Femur (tissue), 1 donor: ENCODE data around the gene PRELID1.
A peak's percentile ranks its signal among the peaks of the same experiment; 100 is the strongest.

Experiments used
- DNase-seq: peaks from one replicate; pipeline ENCODE4 v3.0.0-alpha.2; 2017

The PRELID1 gene

DNA sequence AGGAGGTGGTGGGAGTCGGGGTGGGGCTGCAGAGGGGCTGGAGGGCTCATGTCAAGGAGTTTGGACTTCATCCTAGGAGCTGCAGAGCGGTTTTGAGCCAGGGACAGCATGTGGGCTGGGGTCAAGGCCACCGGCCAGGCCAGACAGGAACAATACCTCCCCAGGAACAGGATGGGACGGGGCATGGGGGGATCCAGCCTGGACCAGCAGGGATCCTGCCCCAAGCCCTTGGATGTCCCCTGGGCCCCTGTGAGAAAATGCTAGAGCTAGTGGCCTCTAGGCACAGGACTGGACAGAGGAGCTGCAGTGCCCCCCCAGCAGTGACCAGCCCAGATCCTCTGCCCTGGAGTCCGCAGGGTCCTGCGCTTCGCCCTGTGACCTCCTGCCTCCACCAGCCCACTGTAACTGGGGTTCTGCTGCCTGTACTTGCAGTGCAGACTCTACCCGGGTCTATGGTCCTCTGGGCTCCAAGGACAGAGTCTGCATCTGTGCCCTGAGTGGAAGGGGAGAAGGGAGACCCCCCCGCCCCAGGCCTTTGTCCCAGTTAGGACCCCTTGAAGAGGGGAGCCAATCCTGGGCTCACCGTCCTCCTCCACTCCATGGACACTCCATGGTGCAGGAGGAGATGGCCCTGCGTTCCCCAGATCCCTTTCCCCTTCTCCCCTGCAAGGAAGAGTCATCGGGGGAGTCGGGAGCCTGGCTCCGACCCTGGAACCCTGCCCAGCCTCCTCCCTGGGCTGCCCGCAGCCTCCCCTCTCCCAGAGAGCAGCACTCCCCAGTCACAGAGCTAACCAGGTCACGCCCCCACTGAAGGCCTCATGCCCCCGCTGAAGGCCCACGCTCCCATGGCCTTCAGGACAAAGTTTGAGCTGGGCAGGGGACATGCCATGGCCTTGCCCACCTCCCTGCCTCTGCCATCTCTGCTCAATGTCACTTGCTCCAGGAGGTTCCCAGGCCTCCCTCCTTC is 11.1 kb downstream of the PRELID1 start:
- no peak for DNase-seq

DNA sequence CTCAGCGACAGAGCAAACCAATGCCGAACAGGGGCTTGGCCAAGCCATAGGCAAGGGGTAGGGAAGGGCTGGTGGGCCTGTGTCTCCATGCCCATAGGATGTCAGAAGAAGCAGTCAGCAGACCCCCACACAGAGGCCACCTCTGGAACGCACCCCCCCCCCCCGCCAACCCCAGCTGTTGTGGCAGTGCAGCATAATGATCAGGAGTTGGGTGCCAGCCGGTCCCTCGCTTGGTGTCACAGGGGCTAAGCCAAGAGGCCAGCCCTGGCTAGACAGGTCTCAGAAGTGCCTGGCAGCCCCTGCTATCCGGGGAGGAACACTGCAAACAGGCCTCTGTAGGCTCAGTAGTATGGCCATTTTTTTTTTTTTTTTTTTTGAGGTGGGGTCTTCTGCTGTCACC is 11.8 kb downstream of the PRELID1 start:
- DNase-seq, result no peak

DNA sequence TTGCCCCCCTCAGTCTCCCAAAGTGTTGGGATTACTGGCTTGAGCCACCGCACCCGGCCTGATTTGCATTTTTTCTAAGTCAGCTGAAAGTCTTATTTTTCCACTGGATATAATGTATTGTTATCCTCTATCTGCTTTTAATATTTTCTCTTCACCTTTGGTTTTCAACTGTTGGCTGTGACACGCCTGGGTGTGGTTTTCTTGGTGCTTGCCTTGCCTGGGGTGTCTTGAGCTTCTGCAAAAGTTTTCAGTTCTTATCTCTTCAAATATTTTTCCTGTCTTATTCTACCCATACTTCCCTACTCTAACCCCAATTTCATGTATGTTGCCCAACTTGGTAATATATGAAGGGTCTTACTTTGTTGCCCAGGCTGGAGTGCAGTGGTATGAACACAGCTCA is 12.4 kb downstream of the PRELID1 start:
- DNase-seq, result no peak

DNA sequence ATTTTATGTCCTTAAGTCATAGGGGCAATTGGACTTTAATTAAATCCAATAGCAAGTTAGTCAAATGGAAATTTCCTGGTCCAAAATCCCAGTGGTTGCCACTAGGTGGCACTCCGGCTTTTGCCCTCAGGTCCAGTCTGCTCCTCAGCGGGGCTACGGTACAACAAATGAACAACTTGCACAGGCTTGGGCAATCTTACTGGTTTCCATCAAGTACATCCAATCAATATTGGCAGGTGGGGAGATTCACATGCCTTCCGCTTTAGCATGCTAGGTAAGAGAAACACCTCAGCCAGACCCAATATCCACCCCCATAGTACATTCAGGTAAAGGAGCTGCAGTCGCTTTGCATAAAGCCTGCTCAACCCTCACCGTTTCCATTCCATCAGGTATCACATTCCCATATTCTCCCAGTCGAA is 14.4 kb downstream of the PRELID1 start:
- DNase-seq, result peak; percentile 75

DNA sequence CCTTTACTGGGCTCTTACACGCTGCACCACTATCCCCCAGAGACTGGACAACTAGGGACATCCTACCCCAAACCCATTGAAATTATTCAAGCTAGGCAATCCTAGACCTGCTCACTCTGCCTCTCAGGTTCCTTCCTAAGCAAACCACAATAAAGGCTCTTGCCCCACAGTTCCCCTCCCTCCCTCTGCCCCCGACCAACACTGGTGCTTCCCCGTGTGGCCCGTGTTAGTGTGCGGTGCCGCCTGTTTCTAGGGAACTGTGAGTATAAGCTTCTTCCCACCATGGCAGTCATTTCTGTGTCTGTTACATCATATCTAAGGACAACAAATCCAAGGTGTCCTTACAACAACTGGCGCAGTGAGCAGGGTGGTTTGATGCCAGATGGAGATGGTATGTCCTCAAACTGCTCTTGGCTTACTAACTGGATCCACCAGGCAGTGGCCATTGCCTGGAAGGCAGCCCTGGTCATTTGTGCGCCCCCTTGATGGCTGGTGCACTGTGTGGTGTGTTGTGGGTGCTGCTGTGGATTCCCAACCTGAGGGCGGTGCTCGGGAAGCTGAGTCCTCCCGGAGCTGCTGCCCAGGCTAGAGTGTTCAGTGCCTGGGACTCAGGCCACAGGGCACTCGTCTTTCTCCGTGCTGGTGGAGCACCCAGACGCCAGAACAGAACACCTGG is 16.5 kb downstream of the PRELID1 start:
- DNase-seq, result no peak

DNA sequence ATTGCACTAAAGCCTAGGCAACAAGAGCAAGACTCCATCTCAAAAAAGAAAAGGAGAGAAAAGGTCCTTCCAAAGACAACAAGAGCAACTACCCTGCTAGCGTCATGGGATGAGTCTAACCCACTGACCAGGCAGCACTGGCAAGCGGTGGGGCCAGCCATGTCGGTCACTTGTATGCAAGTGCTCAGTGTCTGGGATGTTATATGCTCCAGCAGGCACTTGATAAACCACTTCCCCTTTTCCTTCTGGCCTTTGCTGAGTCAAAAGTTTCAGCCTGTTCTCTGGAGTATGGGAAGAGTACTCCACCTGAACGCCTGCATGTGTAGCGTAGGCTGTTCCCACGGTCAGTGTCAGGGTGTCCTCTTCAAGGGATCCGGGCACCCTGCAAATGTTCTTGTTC is 17.3 kb downstream of the PRELID1 start:
- DNase-seq, result no peak

DNA sequence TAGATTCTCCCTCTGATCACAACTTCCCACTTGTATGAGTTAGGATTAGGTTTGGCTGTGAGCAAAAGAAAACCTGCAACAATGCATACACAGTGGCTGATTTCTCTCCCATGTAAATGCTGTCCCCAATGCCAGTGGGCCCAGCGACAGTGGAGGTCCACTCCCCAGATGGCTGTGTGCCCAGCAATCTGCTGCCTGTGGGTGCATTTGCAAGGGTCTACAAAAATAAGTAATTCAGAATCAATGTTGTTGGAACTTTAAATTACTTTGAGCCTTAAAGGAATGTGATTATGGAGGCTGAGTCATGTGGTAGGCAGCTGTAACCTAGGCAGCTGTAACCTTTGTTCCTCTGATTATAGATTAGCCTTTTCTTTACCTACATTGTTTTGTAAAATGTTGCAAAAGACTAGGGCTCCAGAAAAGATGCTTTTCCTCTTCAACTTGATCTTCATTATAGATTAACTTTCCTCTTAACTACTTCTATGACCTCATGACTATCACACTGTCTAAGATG is 22.3 kb downstream of the PRELID1 start:
- DNase-seq, result no peak

DNA sequence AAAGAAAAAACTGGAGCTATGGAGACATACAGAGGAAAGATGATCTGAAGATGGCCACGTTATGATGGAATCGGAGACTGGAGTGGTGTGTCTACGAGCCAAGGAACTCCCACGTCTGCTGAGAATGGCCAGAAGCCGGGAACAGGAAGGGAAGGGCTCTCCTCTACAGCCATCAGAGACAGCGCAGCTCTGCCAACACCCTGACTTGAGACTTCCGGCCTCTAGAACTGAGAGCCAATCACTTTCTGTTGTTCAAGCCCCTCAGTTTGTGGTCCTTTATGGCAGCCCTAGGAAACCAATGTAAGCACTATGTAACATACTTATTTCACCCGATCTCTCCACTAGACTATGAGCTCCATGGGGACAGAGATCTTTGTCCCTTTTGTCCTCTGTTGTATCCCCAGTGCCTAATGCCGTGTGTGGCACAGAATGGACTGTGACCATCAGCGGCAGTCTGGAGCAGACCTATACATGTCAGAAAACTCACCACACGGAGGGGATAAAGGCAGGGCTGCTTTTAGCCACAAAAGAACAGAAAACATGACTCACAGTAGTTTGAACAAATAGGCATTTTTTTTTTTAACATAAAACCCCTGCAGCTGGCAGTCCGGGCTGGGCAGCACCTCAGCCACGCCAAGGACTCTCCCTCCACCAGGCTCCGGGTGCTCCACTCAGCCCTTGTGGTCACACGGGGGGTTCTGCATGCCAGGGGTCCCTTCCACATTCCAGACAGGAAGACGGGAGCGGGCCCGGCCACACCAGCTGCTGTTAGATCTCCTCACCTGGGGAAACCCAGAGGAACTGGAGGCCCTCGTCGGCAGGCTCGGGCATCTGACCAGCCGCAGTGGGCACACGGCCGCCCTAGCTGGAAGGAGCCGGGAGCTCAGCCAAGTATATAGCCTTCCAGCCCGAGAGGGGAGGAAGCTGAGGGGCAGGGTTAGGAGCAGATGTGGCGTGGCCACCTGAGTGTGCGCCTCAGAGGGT is 24.2 kb downstream of the PRELID1 start:
- DNase-seq, result peak; percentile 62

DNA sequence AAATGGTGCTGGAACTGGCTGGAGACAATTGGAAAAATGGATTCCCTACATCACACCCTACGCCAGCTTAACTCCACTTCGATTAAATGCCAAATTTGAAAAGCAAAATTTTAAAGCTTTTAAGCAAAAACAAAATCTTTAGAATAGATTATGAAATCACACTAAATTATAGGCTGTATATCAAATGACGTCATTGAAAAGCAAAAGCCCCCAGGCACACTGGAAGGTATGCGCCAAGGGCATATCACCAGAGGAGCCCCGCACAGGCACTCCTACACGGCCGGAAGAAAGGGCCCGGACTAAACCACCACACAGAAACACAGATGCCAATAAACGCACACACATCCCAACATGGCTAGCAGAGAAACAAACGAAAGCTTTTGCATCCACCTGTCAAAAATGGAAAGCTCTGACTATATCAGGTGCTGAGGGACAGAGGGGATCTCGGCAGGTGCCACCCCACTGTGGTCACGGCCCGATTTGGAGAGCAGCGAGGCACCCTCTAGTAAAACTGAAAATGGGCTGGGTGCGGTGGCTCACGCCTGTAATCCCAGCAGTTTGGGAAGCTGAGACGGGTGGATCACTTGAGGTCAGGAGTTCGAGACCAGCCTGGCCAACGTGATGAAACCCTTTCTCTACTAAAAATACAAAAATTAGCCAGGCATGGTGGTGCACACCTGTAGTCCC is 25.1 kb downstream of the PRELID1 start:
- no peak for DNase-seq

DNA sequence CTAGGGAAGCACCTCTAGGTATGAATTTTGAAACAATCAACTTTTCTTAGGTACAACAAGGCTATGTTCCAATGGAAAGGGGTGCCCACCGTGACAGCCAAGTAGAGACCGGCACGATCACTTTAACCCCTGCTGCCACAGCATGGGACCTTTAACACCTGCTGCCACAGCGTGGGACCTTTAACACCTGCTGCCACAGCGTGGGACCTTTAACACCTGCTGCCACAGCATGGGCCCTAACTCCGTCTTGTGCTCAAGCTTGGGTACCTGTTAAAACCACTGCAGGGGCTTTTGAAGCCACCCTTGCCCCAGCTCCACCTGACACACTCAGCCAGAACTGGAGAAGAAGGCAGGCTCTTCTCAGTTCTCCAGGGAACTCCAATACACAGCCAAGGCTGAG is 26.3 kb downstream of the PRELID1 start:
- no peak for DNase-seq

DNA sequence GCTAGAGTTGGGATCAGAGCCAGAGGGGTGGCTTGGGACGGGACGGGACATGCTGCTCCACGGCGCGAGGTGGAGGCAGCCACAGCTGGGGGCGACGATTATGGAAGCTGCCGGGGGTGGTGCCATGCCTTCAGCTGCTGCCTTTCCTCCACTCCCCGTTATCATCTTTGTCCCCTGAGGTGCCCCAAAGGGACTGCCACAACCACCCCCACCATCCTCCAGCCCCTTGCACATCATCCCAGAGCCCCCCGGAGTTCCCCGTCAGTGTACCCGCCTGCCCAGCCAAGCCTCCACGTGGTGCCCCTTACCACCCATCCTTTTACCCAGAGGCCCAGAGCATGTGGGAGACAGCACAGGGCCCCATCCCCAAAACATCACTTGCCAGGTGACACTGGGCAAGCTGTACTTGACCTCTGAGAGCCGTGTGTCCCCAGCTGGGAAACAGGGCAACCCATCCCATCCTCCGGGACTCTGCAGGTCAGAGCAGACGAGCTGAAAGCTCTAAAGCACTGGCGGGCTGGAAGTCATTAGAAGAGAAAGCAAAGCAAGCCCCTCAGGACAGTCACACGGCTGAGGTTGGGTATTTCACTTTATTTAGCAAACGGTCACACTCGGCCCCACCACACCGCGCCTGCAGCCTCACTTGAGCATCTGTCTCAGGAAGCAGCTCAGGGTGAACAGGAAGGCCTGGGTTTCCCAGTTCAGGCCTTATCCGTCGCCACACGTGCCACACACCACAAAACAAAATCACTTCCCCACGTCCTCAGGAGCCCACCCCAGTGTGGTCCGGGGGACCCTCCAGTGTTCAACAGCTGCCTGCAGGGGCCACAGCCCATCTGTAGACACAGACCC is 27.6 kb downstream of the PRELID1 start:
- no peak for DNase-seq

DNA sequence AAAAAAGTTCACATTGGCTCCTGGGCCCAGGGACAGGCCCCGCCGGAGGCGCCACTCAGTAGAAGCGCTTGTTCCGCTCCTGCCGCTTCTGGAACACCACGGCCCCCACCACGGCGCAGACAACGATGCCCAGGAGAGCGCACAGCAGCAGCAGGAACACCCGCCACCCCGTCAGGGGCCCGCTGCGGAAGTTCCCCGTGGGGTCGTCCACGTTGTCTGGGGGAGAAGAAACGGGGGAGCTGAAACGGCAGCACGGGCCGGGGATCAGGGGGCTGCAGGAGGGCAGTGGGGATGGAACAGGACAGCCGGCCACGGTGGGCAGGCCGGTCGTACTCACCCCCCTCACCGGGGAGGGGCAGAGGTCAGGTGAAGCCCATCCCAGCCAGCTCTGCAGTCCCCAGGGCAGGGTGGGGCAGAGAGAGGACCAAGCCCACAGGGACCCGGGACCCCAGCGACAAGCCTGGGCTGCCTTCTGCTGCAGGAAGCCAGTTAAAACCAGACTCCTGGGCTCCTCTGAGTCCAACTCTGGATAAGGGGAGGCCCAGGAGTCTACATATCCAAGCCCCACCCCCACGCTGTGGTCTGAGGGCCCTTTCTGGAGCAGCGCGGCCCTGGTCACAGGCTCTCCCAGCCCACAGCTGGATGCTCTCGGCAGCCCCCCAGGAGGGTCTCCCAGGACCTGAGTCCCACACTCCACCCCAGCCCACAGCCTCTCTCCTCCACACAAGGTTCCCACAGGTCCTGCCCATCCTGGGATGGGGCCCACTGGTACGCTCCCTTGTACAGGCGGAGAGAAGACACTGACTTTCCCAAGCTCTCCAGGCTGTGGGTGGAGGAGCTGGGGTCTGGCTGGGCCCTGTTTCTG is 28.7 kb downstream of the PRELID1 start:
- DNase-seq, result no peak

DNA sequence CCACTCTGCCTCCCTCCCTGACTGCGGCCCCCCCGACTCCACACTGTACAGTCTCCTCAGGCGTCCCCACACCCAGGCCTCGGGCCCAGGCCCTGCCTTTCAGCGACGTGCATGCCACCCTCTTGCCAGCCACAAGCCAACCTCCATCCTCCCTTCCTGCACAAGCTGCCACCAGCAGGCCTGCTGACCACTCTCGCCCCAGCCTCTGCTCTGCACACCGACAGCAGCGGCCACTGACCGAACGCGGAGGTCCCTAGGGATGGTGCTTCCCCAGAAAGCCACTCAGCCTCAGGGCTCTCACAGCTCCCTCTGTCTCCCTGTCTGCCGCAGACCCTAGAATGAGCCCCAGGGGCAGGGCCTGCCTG is 29.3 kb downstream of the PRELID1 start:
- no peak for DNase-seq

DNA sequence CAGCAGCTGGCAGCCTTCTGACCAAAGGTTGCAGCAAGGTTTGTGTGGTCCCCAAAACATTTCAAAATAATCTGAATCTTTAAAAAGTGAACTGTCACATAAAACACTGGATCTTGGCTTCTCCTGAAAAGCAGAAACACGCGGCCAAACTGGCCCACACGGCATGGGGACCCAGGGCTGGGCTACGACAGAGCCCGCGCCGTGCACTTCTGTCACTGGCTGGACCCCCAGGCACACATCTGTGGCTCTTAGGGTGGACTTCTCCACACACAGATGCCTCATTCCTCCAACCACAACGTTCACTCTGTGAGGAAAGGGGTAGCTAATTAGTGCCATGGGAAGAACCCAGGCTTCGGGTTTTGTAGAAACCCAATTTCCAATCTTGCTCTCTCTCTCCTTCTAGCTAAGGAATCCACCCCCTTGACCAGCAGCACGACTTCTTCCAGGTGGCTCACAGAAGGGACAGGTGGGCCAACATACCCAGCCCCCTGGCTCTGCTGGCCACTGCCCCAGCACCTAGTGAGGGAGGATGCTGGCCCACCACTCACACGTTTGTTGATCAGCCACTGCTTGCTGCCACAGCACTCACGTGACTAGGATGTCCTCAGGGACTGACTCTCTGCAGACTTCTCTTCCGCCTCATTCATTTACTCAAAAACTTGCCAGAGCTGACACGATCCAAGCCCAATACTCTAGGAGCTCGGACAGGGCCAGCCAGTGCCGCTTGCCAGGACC is 30.0 kb downstream of the PRELID1 start:
- DNase-seq, result no peak

DNA sequence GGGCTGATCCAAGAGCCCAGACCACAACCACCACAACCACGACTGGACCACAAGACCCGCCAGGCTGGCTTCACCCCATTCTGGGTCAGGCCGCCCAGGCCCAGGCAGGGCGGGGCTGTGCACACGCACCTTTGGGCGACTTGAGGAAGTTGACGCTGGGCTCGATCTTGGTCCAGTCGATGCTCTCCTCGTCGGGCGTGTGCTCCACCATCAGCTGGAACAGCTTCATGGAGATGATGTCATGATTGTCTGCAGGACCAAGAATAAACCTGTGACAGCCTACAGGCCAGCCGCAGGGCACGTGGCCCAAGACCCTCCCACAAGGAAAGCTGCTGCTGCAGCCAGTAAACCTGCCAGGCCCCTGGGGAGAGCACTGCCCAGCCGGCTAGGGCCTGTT is 30.6 kb downstream of the PRELID1 start:
- DNase-seq, result no peak

DNA sequence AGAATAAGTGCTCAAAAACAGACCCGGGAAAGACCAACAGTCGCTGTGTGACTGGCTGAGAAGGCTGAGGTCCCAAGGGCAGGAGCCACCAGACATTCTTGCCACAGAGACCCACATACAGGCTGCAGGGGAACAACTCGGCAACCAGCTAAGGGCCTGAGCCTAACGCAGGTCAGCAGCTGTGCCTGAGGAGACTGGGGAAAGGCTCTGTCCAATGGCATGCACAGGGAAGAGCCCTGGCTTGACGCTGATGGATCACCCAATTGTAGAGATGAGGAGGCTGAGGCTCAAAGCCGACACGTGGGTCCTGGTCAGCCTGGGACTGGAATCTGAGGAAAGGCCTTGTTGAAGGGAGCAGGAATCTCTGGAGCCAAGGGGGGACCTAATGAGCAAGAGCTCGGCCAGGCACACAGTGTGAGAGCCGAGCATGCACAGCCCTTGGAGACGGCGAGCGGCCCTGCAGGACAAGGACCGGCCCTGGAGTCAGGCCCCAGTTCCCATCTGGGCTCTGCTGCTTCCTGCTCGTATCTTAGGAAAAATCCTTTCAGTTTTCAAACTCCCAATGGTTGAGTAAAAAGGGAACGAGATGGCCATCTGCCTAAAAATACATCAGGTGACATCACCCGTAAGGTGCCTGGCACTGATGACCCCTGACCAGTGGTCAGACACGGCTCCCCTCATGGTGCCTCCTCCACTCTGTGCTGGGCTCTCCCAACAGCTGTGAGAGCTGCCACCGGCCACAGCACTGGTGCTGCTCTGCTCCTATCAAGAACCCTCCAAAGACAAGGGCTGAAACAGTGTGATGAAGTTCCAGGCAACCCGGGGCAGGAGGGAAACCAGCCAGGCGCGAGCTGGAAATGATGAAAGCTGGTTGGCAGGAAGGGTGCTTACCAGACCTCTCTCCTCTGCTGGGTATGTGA is 31.4 kb downstream of the PRELID1 start:
- no peak for DNase-seq

DNA sequence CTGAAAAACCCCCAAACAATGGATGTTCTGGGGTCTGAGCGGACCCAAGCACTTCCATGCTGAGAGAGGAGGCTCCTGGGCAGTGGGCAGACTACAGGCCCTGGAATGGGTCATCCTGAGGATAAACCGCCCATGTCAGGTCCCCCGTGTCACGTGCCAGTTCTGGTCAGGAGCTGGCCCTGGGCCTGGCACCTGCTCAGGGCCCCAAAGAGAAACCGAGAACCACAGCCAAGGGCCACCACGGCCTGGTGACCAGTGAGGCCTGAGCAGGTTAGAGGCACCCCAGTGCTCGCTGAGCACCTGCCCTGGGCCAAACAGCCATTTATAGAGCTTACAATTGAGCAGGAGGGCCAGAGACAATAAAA is 32.1 kb downstream of the PRELID1 start:
- no peak for DNase-seq

DNA sequence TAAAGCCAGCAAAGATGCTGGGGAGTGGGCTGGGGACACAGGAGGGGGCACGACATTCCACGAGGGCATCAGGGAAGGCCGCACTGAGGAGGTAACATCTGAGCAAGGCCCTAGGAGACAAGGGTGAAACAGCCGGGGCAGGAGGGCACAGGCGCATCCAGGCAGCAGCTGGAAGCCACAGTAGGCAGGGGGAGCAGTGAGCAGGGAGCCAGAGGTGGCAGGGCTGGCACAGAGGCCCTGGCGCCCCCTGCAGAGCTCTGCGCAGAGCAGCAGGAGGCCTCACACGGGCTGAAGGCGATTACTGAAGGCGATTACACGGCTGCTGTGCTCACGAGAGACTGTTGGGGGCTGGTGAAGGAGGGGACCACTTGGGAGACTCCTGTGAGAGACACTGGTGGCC is 32.5 kb downstream of the PRELID1 start:
- no peak for DNase-seq
